HG02642 (cell line): ENCODE results near the gene RHOF.

Experiments used
- ATAC-seq: cut with Tn5 transposase; IDR thresholded peaks from one replicate; pipeline ENCODE4 v1.9.1; 2021; ENCODE audit warnings: mild to moderate bottlenecking; ENCODE audit not compliant: unreplicated experiment, poor library complexity

The RHOF gene

GRCh38 chr12:121793440-121793837, at the start of gene RHOF:
Gene RHOF, minus strand, starts transcription at chr12:121793688. Its CDS starts 55 bp downstream, at chr12:121793633.
- ATAC-seq = peak; percentile 21

- no peak for ATAC-seq
Observed at GRCh38 chr12:121839993-121840761, 46.7 kb upstream of the RHOF start.

GRCh38 chr12:121839106-121839992, 45.9 kb upstream of the RHOF start:
- ATAC-seq = peak; percentile 93

GRCh38 chr12:121838126-121838525, 44.6 kb upstream of the RHOF start:
- no peak for ATAC-seq

GRCh38 chr12:121837680-121838079, 44.2 kb upstream of the RHOF start:
- no peak for ATAC-seq

- ATAC-seq = no peak
Observed at GRCh38 chr12:121831571-121832245, 38.2 kb upstream of the RHOF start.

GRCh38 chr12:121830588-121831265, 37.2 kb upstream of the RHOF start:
- ATAC-seq = no peak

GRCh38 chr12:121830134-121830533, 36.6 kb upstream of the RHOF start:
- ATAC-seq = no peak

- no peak for ATAC-seq
Observed at GRCh38 chr12:121829250-121829918, 35.9 kb upstream of the RHOF start.

- ATAC-seq = no peak
Observed at GRCh38 chr12:121828826-121829225, 35.3 kb upstream of the RHOF start.

- no peak for ATAC-seq
Observed at GRCh38 chr12:121828306-121828705, 34.8 kb upstream of the RHOF start.

- no peak for ATAC-seq
Observed at GRCh38 chr12:121827351-121828099, 34.0 kb upstream of the RHOF start.

- ATAC-seq = no peak
Observed at GRCh38 chr12:121826318-121827150, 33.0 kb upstream of the RHOF start.

- ATAC-seq = no peak
Observed at GRCh38 chr12:121825041-121825523, 31.6 kb upstream of the RHOF start.

- no peak for ATAC-seq
Observed at GRCh38 chr12:121823727-121824115, 30.2 kb upstream of the RHOF start.

- ATAC-seq = no peak
Observed at GRCh38 chr12:121823101-121823726, 29.7 kb upstream of the RHOF start.

GRCh38 chr12:121822393-121823100, 29.1 kb upstream of the RHOF start:
- no peak for ATAC-seq
